Small intestine (tissue), 7 donors: ENCODE measurements around the gene SOHLH2. TPM values are rescaled to one million over a fixed set of nuclear protein-coding genes. Genes with fewer than 3 reads are reported as not detected.

Experiments
- DNase-seq, 2 donors: peaks; one replicate each; pipeline versions ENCODE4 v3.0.0 to v3.0.0-alpha.2; 2013
- FAIRE-seq: peaks from 2 replicates; lab custom pipeline; 2012; peaks lifted over from hg19 to GRCh38; lab: Jason Lieb, UNC
- H3K27ac ChIP-seq, 3 donors: one replicate each; pipeline ENCODE4 v1.5.1; 2013; ENCODE audit warnings: low read length in 2 of 3, mild to moderate bottlenecking in 2 of 3, control low read depth in 1 of 3, inconsistent platforms in 1 of 3, low read depth in 1 of 3, moderate library complexity in 1 of 3
- H3K27me3 ChIP-seq, 3 donors: one replicate each; pipeline ENCODE4 v1.6.1; 2013; ENCODE audit warnings: low read length in 3 of 3, inconsistent platforms in 1 of 3; ENCODE audit not compliant: control insufficient read depth in 3 of 3, insufficient read depth in 3 of 3
- H3K36me3 ChIP-seq, 3 donors: one replicate each; pipeline ENCODE4 v1.6.1; 2013; ENCODE audit warnings: low read length in 3 of 3, inconsistent platforms in 1 of 3, low read depth in 1 of 3, mild to moderate bottlenecking in 1 of 3, moderate library complexity in 1 of 3; ENCODE audit not compliant: control insufficient read depth in 3 of 3, insufficient read depth in 2 of 3
- H3K4me1 ChIP-seq, 3 donors: one replicate each; pipeline ENCODE4 v1.6.1; 2013; ENCODE audit warnings: low read length in 2 of 3, inconsistent platforms in 1 of 3, low read depth in 1 of 3, mild to moderate bottlenecking in 1 of 3, moderate library complexity in 1 of 3; ENCODE audit not compliant: control insufficient read depth in 3 of 3, insufficient read depth in 2 of 3
- H3K4me3 ChIP-seq, 3 donors: one replicate each; pipeline ENCODE4 v1.5.1; 2013; ENCODE audit warnings: low read length in 3 of 3, control low read depth in 1 of 3, inconsistent platforms in 1 of 3, low read depth in 1 of 3, mild to moderate bottlenecking in 1 of 3, moderate library complexity in 1 of 3
- H3K9me3 ChIP-seq, 2 donors: one replicate each; pipeline ENCODE4 v1.6.1; 2013; ENCODE audit warnings: low read depth in 1 of 2, low read length in 1 of 2; ENCODE audit not compliant: control insufficient read depth in 2 of 2, insufficient read depth in 1 of 2
- WGBS, 3 donors: extraction: QIAGEN DNeasy Blood & Tissue Kit; methylation state at CpG; one replicate each; pipeline ENCODE4 v1.1.7; 2013; 5-methylcytosine and 5-hydroxymethylcytosine counted together
- polyA plus RNA-seq, 4 donors: library from polyadenylated mRNA; stranded (reverse) in 3 of 4; unstranded in 1 of 4; fragments of 200-250 nt in 3 of 4; fragments of 120-200 nt in 1 of 4; gene quantifications; one replicate each; pipeline versions ENCODE4 v1.2.1 to v1.2.3, GENCODE V29; 2013
- donor health status: healthy with polysubstance abuse.
- donor health status: control.
- donor health status: control.
- donor health status: Bipolar disorder and iron deficiency.
- donor health status: healthy.

SOHLH2 gene
- polyA plus RNA-seq, 4 donors: 0.12 to 1.0 TPM; not detected in 2

DNA sequence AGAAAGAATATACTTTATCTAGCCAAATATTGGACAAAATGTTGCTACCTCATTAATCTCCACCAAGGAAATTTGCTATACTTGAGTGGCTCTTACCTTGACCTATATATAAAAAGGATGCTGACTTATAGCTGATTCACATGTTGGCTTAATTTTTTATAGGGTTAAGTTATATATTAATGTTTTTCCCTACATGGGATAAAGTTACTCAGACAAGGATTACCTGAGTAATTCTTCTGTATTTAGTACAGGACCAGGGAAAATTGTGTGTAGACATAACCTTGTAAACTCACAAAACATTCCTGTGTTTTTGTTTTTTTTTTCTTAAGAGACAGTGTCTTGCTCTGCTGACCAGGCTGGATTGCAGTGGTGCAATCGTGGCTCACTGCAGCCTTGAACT is 30.6 kb upstream of the SOHLH2 start:
- Histone ChIP-seq H3K36me3 (no peaks in the 10 kb centered on the region), H3K27ac (no peak overlapping the region), H3K4me3 (no peak overlapping the region), H3K9me3 (no peaks in the 10 kb centered on the region), H3K27me3 (no peaks in the 10 kb centered on the region), H3K4me1 (no peaks in the 10 kb centered on the region)
- WGBS, 3 donors: 43 to 71% (median 58%) methylated on average over 1 of the region's 1 CpG
- DNase-seq: no peak
- FAIRE-seq: no peak

DNA sequence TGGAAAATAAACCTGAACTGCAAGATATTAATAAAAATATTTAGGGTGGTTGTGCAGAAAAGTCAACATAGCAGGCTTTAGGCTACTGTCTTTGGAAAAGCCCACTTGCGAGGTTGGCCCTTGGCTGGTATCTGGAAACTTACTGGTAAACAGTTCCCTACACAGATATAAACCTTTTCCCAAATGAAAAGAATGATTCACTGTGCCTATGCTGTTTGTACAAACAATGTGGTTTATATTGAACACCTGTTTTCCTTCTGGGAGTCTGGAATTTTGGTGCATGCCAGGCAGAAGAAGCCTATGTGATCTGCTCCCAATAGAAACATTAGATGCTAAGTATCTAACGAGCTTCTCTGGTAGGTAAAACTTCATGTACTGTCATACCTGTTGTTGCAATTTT is 29.7 kb upstream of the SOHLH2 start:
- 62 to 71% (median 69%) methylated on average over 2 of the region's 2 CpGs for WGBS, 3 donors
- no peaks in the 10 kb centered on the region for H3K27me3 ChIP-seq

DNA sequence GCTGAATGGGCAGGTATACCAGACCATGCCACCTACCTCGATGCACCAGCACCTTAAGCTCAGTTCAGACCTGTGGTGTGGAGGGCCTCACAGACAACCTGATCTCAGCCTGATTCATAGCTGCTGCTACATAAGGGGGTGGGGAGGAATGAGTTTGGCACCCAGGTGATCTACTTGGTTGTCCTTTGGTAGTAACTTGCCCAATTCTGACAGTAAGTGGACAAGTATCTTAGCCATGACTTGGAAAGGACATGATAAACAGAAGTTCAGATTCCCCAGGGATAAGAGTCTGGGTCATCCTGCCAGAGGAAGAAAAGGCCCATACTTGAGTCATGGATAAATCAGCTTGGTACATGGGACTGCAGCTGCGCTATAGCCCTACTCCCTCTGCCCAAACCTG is 28.4 kb upstream of the SOHLH2 start:
- Histone ChIP-seq H3K4me3 (no peak overlapping the region), H3K27me3 (no peaks in the 10 kb centered on the region), H3K36me3 (no peaks in the 10 kb centered on the region), H3K27ac (no peak overlapping the region), H3K4me1 (no peaks in the 10 kb centered on the region), H3K9me3 (no peaks in the 10 kb centered on the region)
- DNase-seq: no peak
- 86 to 95% (median 92%) methylated on average over 2 of the region's 2 CpGs for WGBS, 3 donors
- no peak for FAIRE-seq

More for the DNA sequence above, 29.7 kb upstream of the SOHLH2 start:
- Histone ChIP-seq H3K27ac (no peak overlapping the region), H3K9me3 (no peaks in the 10 kb centered on the region), H3K4me3 (no peak overlapping the region), H3K36me3 (no peaks in the 10 kb centered on the region), H3K4me1 (no peaks in the 10 kb centered on the region)
- DNase-seq (no peak), FAIRE-seq (no peak)

DNA sequence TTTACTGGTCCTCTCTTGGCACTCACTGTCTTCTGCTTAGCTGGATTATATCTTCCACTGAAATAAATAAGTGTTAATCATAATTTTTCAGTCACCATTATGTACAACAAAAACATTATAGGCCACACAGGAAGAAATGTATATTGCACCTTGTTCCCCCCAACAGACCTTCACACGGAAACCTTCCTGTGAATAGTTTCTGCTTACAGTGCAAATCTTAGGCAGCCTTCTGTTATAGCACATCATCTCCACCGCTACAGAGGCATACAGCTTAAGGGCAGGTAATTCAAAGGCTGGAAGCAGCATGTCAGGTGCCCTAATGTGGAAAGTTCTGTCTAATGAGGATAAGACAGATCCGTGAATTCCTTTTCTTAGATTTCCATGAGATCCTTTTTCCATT is 16.9 kb upstream of the SOHLH2 start:
- FAIRE-seq: no peak
- Histone ChIP-seq H3K4me3 (no peak overlapping the region), H3K27ac (no peak overlapping the region), H3K27me3 (no peaks in the 10 kb centered on the region), H3K9me3 (peaks cover 0 to 6% of the 10 kb centered on the region in 2 donors), H3K4me1 (no peaks in the 10 kb centered on the region), H3K36me3 (no peaks in the 10 kb centered on the region)
- no peak for DNase-seq
- 64 to 75% (median 67%) methylated on average over 3 of the region's 3 CpGs for WGBS, 3 donors

DNA sequence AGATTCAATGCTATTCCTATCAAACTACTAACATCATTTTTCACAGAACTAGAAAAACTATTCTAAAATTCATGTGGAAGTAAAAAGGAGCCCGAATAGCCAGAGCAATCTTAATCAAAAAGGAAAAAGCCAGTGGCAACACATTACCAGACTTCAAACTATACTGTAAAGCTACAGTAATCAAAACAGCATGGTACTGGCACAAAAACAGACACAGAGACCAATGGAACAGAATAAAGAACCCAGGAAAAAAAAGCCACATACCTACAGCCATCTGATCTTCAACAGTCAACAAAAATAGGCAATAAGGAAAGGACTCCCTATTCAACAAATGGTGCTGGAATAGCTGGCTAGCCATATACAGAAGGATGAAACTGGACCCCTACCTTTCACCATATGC is 10.4 kb upstream of the SOHLH2 start:
- H3K4me1 ChIP-seq: no peaks in the 10 kb centered on the region
- DNase-seq (no peak), FAIRE-seq (no peak)
- H3K27me3 ChIP-seq: no peaks in the 10 kb centered on the region
- H3K9me3 ChIP-seq: no peaks in the 10 kb centered on the region
- H3K4me3 ChIP-seq: no peak overlapping the region
- H3K27ac ChIP-seq: no peak overlapping the region
- no peaks in the 10 kb centered on the region for H3K36me3 ChIP-seq
- WGBS, 3 donors: 82 to 86% (median 85%) methylated on average over 1 of the region's 1 CpG

DNA sequence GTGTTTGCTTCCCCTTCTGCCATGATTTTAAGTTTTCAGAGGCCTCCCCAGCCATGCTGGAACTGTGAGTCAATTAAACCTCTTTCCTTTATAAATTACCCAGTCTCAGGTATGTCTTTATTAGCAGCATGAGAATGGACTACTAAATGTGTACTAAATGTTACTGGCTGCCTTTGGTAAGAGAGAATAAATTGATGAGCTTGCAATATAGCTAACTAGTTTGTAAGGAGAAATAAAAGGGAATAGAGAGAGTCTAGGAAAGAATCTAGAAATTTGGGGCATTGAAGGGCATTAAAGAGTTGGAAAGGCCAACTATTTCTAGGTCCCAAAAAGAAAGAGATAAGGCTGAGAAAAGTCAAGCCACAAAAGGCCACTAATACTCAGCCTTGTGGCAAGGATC is 5.5 kb upstream of the SOHLH2 start:
- no peaks in the 10 kb centered on the region for H3K36me3 ChIP-seq
- H3K4me1 ChIP-seq: no peaks in the 10 kb centered on the region
- peaks cover 0 to 6% of the 10 kb centered on the region in 2 donors for H3K9me3 ChIP-seq
- DNase-seq (no peak), FAIRE-seq (no peak)
- H3K27me3 ChIP-seq: no peaks in the 10 kb centered on the region
- no peak overlapping the region for H3K27ac ChIP-seq
- H3K4me3 ChIP-seq: no peak overlapping the region

DNA sequence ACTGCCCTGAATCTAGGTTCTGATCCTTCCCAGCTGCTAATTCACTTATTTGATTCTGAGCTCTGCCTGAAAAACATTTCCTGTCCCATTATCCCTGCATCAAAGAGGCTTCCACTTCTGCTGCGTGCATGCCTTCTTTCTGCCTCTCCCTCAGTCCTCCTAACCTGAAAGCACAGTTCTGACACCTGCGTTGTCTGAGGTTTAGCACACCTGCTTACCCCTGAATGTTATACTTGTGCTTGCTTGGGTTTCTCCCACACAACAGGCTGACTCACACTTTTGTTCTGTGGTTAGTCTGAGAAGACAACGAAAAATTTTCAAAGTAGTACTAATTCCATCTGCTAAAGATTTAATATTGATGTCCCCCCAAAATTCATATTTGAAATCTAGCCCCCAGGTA is 3.1 kb upstream of the SOHLH2 start:
- Histone ChIP-seq H3K36me3 (no peaks in the 10 kb centered on the region), H3K4me3 (no peak overlapping the region), H3K27me3 (no peaks in the 10 kb centered on the region), H3K9me3 (peaks cover 0 to 14% of the 10 kb centered on the region in 2 donors), H3K27ac (no peak overlapping the region), H3K4me1 (no peaks in the 10 kb centered on the region)
- FAIRE-seq (no peak), DNase-seq (no peak)
- 63 to 84% (median 74%) methylated on average over 3 of the region's 3 CpGs for WGBS, 3 donors

DNA sequence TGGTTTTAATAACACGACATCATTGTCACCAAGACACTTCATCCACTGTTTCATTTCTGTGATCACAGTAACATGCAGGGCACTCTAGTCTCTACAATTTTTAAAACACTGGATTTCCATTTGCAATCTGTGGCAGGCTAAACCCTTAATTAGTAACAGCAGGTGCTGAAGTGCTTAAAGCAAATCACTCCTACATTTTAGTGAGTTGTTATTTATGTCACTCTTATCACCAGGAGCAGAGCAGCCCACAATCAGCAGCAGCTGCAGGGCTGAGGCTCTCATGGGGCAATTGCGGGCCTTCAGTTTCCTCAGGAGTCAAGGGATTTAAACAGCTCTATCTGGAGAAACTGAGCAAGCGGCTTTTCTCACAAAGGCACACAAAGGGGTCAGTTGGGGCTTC is 1.6 kb downstream of the SOHLH2 start:
- no peak for FAIRE-seq
- H3K27ac ChIP-seq: no peak overlapping the region

DNA sequence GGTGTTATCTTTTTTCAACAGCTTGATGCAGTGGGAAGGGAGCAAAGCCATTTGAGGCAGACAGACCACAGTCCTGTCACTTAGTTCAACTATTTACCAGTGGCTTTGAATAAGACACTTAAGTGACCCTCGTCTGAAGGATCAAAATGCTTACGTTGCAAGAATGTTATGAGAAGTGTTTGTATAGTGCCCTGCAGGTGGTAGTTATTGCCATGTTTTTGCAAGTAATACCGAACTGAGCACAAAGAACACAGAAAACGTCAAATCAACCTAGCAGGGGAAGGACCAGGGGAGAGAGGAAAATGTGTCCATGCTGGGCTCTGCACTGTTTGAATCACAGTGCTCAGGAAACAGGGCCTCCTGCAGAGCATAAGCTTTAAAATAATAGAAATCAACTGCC is 2.8 kb downstream of the SOHLH2 start:
- WGBS, 3 donors: 68 to 83% (median 78%) methylated on average over 4 of the region's 4 CpGs
- FAIRE-seq: no peak

More for the DNA sequence above, 1.6 kb downstream of the SOHLH2 start:
- no peak for DNase-seq
- H3K36me3 ChIP-seq: no peaks in the 10 kb centered on the region
- peaks cover 0 to 21% of the 10 kb centered on the region in 2 donors for H3K9me3 ChIP-seq
- H3K4me3 ChIP-seq: no peak overlapping the region
- H3K4me1 ChIP-seq: no peaks in the 10 kb centered on the region
- WGBS, 3 donors: 80 to 88% (median 81%) methylated on average over 3 of the region's 3 CpGs
- H3K27me3 ChIP-seq: no peaks in the 10 kb centered on the region

More for the DNA sequence above, 2.8 kb downstream of the SOHLH2 start:
- Histone ChIP-seq H3K36me3 (no peaks in the 10 kb centered on the region), H3K27ac (no peak overlapping the region), H3K27me3 (no peaks in the 10 kb centered on the region), H3K9me3 (peaks cover 0 to 21% of the 10 kb centered on the region in 2 donors), H3K4me1 (no peaks in the 10 kb centered on the region), H3K4me3 (no peak overlapping the region)
- no peak for DNase-seq
